OCI-LY1 (cell line): ENCODE results near the gene ZBTB38.

Experiments used
- CTCF ChIP-seq: fragments of 200-600 bp; sonication (generic), shearing (Covaris generic); IDR thresholded peaks from 2 replicates; pipeline ENCODE4 v1.5.1; 2017; ENCODE audit warnings: mild to moderate bottlenecking, antibody characterized with exemption, low read length, moderate library complexity, mixed read lengths
- EZH2 ChIP-seq: fragments of 200-600 bp; sonication (generic), shearing (Covaris generic); IDR thresholded peaks from 2 replicates; pipeline ENCODE4 v1.8.0; 2017; ENCODE audit warnings: borderline replicate concordance, mixed run types, mild to moderate bottlenecking, antibody characterized with exemption, low read length, moderate library complexity, mixed read lengths

DNA sequence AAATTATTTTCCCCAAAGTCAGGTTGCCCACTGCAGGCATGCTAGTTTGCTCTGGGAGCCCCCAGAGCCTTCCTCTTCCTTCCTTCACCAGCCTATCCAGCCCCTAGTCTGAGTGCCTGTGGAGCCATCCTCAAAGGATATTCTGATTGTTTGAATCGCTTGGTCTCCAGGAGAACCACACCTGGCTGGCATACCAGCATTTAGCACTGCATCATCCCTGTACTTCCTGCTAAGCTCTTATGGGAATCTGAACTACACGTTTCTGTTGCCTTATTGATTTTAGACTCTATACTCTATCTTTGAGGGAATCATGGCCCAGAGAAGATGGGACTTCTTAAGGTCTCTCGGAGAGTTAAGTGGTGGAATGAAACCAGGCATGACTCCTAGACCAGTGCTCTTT is 26.3 kb downstream of the ZBTB38 start:
- TF ChIP-seq CTCF (no peak), EZH2 (no peak)
